ENCODE measurements around the gene NACC2.

DNA sequence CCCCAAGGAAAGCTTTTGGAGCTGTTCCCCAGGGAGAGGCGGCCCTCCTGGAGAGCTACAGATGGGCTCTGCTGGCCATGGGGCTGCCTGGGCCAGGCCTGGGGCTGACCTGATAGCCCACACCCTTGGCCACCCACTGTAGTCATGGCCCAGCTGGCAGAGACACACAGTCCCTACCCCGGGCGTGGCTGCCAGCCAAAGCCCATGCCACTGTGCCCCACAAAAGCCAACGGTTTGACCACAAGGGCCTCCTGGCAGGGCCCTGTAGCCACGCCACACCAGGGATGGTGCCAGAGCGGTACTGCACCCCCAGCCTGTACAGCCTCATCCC, 15.2 kb downstream of the NACC2 start:
- no peak for TF ChIP-seq EZH2 (IDR thresholded peaks at IDR 0.05; ENCODE audit: borderline replicate concordance)
- TF ChIP-seq, protein P1, sequence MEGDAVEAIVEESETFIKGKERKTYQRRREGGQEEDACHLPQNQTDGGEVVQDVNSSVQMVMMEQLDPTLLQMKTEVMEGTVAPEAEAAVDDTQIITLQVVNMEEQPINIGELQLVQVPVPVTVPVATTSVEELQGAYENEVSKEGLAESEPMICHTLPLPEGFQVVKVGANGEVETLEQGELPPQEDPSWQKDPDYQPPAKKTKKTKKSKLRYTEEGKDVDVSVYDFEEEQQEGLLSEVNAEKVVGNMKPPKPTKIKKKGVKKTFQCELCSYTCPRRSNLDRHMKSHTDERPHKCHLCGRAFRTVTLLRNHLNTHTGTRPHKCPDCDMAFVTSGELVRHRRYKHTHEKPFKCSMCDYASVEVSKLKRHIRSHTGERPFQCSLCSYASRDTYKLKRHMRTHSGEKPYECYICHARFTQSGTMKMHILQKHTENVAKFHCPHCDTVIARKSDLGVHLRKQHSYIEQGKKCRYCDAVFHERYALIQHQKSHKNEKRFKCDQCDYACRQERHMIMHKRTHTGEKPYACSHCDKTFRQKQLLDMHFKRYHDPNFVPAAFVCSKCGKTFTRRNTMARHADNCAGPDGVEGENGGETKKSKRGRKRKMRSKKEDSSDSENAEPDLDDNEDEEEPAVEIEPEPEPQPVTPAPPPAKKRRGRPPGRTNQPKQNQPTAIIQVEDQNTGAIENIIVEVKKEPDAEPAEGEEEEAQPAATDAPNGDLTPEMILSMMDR (IDR thresholded peaks at IDR 0.05; ENCODE audit: poor library complexity) = no peak

Data from hepatocyte (in vitro differentiated cells).